Globus pallidus (tissue), 1 donor: ENCODE measurements around the gene FAF1.
"Not testable (repeated sequence)": the region's sequence is repeated elsewhere in the genome, so short reads cannot be mapped to it uniquely, and the experiment has no call there.

Source experiments
- DNase-seq: peaks from one replicate; pipeline ENCODE4 v3.0.0-alpha.2; 2015; ENCODE audit warnings: low spot score

FAF1 gene

DNA sequence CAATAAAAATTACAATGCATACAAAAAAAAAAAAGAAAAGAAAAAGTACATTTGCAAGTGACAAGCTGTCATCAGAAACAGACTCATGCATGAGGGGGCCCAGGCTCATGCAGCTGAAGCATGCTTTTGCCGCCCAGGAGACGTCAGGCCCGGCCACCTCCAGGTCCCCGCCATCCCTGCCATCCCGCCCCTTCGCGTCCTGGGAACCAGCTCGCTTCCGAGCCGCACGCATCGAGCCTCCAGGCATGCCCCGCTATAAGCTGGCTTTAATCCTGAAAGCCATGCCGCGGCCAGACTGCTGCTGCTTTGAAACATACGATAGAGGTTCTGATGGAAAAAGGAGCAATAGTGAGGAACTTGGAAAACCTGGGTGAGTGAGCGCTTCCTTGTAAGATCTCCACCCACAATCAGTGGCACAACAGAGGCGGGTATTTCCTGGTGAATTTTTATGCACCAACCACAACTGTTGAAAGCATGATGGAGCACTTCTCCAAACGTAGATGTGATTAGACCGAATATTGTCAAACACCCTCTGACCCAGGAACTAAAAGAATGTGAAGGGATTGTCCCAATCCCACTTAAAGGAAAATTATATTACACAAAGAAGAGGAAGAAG is 113.7 kb downstream of the FAF1 start:
- no peak for DNase-seq

- no peak for DNase-seq
Measured at GRCh38 chr1:50841791-50842387, 118.2 kb downstream of the FAF1 start.

- no peak for DNase-seq
Measured at GRCh38 chr1:50836117-50836516, 124.0 kb downstream of the FAF1 start.

GRCh38 chr1:50833216-50833615 is 126.9 kb downstream of the FAF1 start:
- DNase-seq, result no peak

DNA sequence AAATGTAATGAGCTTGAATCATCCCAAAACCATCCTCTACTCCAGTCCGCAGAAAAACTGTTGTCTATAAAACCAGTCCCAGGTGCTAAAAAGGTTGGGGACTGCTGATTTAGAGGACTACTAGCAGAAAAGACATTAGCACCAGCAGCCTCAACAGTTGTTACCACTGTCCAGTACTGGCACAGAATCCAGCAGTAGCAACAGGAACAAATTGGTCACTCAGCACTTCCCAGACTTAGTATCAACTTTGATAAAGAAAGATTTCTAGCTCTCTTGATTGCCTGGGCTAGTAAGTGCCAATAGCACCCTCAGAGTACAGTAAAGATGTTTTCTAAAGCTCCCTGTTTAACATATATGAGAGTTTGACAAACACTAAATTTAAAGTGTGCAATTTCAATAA is 127.9 kb downstream of the FAF1 start:
- no peak for DNase-seq

DNA sequence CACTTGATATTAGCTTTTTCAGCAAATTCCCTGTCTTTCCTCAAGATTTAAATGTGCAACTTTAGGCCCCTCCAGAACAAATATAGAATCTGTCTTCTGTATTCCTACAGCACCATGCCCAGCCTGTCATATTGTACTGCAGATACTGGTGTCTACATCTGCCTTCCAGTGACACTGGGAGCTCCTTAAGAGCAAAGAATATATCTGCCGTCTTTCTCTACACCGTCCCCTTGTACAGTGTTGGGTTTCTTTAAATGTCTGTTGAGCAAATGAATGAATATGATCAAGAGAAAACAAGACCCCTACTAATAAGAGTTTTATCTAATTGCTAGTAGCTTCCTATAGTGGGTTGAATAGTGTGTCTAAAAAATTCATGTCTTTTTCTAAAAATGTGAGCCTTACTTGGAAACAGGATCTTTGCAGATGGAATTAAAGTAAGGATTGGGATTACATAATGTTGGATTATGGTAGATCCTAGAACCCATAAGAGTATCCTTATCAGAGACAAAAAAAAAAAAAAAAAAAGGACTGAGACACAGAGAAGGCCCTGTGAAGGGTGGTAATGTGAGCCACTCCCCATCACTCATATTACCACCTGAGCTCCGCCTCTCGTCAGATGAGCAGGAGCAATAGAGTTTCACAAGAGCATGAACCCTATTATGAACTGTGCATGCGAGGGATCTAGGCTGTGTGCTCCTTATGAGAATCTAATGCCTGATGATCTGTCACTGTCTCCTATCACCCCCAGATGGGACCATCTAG is 128.6 kb downstream of the FAF1 start:
- no peak for DNase-seq

- no peak for DNase-seq
Measured at GRCh38 chr1:50830621-50831020, 129.4 kb downstream of the FAF1 start.

DNA sequence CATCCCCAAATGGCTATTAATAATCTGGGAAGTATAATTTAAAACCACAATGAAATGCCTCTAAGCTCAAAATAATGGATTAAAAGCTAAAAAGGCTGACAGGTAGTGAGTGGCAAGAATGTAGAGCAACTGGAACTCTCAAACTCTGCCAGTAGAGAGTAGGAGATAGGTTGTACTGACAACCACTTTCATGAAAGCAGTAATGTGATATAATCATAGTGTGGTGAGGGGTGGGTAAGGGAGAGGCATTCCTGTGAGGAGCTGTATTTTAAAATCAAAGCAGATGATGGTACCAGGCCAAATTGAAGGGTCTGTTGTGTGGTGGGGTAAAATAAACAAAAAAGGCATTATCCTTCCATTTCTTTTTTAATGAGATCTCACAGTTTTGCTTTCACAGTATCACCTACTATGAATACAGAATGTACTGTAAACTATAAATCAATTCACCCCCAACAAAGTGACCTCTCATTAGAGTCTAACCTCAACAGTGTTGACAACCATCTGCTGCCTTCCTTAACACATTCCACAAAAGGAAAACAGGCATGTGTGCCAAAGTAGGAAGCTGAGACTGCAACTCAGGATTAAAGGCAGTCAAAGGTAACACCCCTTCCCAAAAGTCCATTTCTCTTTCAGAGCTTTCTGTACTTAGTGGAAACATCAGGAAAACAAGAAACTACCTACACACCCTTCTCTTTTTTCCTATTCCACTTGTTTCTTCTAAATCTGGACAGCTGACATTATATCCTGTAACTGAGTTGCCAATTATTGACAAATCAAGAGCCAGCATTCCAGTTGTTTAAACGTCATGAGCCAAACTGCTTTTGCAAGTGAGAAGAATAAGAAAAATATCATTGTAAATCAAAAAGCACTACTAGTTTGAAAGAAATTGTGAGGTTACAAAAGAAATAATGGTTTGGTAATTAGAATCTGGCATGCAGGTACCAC is 130.8 kb downstream of the FAF1 start:
- DNase-seq, result no peak

GRCh38 chr1:50827546-50827945 is 132.5 kb downstream of the FAF1 start:
- no peak for DNase-seq

DNA sequence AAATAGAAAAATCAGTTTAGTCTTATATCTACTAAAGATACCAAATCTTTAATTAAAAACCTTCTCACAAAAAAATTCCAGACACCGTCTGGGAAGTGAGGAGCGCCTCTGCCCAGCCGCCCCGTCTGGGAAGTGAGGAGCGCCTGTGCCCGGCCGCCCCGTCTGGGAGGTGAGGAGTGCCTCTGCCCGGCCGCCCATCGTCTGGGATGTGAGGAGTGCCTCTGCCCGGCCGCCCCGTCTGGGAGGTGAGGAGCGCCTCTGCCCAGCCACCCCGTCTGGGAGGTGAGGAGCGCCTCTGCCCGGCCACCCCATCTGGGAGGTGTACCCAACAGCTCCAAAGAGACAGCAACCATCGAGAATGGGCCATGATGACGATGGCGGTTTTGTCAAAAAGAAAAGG is 133.3 kb downstream of the FAF1 start:
- not testable (repeated sequence) for DNase-seq

DNA sequence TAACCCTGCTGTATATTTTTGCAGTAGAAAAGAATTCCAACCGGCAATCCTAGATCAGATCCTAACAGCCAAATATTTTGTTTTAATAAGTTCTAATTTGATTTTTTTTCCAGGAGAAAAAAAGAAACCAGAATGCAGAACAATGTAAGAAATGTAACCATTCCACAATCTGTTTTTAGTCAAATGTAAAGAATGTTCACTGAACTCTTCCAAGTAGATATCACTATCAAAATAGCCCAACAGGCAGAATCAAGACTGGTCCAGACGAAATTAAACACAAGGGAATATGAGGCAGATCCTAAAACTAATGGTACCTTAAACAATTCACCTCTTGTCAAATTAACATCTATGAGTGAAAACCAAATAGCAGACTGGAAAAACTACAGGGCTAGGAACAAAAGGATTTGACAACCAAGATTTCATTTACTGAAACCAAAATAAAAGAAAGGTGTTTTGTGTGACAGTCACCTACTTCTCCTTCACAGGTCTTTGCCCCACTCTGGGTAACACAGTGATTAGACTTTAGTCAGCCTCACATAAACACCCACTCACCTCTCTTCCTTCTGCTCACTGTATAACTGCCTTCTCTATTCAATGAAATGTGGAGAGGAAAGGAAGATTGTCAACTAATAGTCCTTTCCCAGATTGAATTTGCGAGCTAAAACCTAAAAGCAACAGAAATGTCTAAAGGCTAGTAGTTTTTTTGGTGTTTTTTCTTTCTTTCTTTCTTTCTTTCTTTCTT is 137.9 kb downstream of the FAF1 start:
- DNase-seq, result no peak

DNA sequence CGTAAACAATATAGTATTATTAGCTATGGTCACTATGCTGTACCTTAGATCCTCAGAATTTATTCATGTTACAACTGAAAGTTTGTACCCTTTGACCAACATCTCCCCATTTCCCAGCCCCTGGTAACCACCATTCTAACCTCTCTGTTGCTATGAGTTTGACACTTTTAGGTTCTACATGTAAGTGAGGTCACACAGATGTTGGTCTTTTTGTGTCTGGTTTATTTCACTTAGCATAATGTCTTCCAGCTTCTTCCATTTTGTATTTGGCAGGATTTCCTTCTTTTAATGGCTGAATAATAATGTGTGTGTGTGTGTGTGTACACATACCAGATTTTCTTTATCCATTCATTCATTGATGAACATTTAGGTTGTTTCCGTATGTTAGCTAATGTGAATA is 139.5 kb downstream of the FAF1 start:
- no peak for DNase-seq

DNA sequence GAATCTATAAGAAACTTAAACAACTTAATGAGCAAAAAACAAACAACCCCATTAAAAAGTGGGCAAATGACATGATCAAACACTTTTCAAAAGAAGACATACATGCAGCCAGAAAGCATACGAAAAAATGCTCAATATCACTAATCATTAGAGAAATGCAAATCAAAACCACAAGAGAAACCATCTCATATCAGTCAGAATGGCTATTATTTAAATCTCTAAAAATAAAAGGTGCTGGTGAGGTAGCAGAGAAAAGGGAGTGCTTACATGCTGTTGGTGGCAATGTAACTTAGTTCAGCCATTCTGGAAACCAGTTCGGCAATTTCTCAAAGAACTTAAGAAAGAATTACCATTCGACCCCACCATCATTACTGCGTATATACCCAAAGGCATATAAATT is 147.7 kb downstream of the FAF1 start:
- no peak for DNase-seq

- DNase-seq, result no peak
Measured at GRCh38 chr1:50808296-50808695, 151.8 kb downstream of the FAF1 start.

GRCh38 chr1:50796272-50796671 is 163.8 kb downstream of the FAF1 start:
- DNase-seq, result no peak

DNA sequence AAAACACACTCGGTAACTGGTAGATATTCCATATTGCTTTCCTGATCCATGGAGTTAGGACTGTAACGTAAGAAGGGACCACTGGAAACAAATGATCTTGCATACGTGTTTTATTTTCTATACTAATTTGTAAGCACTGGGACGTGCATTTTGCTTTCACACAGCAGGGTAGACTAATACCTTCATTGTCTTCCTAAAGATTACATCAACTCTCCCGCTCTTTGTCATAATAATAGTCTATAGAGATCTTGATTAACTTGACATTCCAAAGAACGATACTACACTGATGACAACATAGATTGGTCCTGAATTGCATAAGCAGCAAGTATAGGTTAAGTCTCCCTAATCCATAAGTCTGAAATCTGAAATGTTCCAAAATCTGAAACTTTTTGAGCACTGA is 166.5 kb downstream of the FAF1 start:
- DNase-seq, result no peak

DNA sequence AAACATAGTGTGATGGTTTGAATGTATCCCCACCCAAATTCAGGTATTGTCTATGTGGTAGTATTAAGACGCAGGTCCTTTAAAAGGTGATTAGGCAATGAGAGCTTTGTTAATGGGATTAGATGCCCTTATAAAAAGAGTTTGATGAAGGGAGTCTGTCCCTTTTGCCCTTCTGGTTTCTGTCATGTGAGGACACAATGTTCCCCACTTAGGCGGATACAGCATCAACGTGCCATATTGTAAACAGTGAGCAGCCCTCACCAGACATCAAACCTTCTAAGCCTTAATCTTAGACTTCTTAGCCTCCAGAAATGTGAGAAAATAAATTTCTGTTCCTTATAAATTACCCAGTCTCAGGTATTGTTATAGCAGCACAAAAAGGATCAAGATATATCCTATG is 172.8 kb downstream of the FAF1 start:
- no peak for DNase-seq

GRCh38 chr1:50783286-50783685 is 176.8 kb downstream of the FAF1 start:
- DNase-seq, result no peak

- DNase-seq, result no peak
Measured at GRCh38 chr1:50780797-50781196, 179.3 kb downstream of the FAF1 start.

- DNase-seq, result no peak
Measured at GRCh38 chr1:50779801-50780200, 180.3 kb downstream of the FAF1 start.

GRCh38 chr1:50775740-50776139 is 184.3 kb downstream of the FAF1 start:
- DNase-seq, result no peak
